ENCODE data around the gene RIC8A.

Gene RIC8A

DNA sequence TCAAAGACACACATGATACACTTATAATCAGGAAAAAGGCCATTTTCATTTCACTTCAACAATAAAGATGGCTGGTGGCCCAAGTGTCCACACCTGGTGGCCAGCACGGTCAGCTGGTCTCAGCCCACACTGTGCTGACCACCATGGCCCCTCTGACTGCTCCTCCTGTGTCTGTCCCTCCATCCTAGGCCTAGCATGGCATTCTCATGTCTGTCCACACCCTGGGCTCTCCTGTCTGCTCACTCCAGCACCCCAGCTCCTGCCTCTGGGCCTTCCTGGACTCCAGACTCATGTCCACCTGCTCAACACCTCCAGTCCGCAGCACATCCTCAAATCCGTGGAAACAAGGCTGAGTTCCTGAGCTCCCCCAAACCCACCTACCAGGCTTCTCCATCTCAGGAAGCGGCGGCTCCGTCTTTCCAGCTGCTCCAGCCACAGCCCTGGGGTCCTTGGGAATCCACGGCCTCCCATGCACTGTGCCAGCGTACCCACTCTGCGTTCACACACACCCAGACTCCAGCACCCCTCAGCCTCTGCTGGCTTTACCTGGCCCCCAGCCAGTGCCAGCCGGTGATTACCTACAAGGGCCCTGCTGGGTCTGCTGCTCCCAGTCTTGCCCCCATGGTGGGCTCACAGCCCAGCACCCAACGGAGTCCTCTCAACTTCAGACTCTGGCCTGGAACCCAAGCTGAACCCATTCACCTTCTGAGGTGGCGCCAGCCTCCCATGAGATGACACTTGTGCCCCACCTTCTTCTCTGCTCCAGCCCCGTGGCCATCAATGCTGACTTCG is 14.7 kb downstream of the RIC8A start:
- no peak overlapping the region for H3K4me3 ChIP-seq (ENCODE audit: low read depth, low read length)
- TF ChIP-seq, protein P1, sequence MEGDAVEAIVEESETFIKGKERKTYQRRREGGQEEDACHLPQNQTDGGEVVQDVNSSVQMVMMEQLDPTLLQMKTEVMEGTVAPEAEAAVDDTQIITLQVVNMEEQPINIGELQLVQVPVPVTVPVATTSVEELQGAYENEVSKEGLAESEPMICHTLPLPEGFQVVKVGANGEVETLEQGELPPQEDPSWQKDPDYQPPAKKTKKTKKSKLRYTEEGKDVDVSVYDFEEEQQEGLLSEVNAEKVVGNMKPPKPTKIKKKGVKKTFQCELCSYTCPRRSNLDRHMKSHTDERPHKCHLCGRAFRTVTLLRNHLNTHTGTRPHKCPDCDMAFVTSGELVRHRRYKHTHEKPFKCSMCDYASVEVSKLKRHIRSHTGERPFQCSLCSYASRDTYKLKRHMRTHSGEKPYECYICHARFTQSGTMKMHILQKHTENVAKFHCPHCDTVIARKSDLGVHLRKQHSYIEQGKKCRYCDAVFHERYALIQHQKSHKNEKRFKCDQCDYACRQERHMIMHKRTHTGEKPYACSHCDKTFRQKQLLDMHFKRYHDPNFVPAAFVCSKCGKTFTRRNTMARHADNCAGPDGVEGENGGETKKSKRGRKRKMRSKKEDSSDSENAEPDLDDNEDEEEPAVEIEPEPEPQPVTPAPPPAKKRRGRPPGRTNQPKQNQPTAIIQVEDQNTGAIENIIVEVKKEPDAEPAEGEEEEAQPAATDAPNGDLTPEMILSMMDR (IDR thresholded peaks at IDR 0.05; ENCODE audit: insufficient read depth, low read depth, low read length, missing control alignments), result no peak
- DNase-seq (ENCODE audit: low read depth), result no peak

DNA sequence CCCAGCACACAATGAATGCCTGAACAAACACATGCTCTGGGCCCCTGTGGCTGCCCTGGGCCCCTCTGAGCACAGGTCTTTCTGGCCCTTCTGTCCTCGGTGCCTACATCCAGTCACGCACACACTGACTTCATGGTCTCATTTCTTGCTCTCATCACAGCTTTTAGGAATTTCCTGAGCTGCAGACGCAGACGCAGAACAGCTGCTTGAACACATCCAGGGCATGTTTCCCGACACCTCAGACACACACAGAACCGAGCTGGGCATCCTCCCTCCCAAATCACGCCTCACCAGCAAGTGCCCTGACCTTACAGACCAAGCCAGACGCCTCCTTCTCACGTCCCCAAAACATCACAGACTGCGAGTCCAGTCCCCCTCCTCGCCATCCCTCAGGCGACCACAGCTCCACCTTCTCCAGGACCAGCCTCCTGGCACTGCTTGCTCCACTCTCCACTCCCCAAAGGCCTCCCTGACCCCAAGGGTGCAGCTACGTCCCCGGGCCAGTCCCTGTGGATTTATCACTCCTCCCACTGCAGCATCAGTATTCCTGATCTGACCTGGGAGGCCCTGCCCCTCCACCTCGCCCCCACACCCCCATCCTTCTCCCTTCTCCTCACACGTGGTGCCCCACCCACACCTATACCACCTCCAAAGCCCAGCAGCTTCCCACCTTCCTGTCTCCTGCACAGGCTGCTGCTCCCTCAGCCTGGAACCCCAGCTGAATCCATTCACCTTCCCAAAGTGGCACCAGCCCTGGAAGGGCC is 15.7 kb downstream of the RIC8A start:
- H3K4me3 ChIP-seq (ENCODE audit: low read depth, low read length), result no peak overlapping the region
- TF ChIP-seq, protein P1 (IDR thresholded peaks at IDR 0.05; ENCODE audit: insufficient read depth, low read depth, low read length, missing control alignments), result no peak
- no peak for DNase-seq (ENCODE audit: low read depth)

DNA sequence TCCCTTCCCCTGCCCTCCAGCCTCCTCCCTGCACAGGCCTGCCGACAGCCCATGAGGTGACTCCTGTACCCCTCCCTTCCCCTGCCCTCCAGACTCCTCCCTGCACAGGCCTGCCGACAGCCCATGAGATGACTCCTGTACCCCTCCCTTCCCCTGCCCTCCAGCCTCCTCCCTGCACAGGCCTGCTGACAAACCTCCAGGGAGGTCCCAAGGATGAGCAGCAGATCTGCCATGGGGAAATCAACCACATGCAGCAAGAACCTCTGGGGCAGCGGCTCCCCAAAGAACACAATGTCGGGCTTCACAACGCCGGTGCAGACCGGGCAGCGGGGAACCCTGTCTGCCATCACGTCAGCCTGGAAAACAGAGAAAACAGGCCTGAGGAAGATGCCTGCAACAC is 16.4 kb downstream of the RIC8A start:
- TF ChIP-seq, protein P1 (IDR thresholded peaks at IDR 0.05; ENCODE audit: insufficient read depth, low read depth, low read length, missing control alignments), result no peak
- H3K4me3 ChIP-seq (ENCODE audit: low read depth, low read length), result no peak overlapping the region
- DNase-seq (ENCODE audit: low read depth), result no peak

DNA sequence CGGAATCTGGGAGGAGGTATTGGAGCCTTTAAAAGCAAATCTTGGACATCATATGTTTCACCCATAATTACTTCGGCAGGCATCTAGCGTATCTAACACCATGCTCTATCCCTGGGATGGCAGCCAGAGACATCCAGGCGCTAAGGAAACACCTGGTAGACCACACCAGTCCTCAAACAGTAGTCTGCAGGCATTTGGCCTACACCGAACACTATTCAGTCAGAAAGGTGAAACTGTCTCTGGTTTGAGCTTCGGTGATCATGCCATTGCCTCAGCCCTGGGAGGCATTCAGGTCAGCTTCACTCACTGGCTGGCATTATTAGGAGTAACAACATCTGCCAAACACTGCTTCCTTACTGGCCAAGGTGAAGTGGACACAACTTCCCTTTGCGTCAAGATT is 16.9 kb downstream of the RIC8A start:
- no peak for DNase-seq (ENCODE audit: low read depth)
- H3K4me3 ChIP-seq (ENCODE audit: low read depth, low read length), result no peak overlapping the region
- TF ChIP-seq, protein P1 (IDR thresholded peaks at IDR 0.05; ENCODE audit: insufficient read depth, low read depth, low read length, missing control alignments), result no peak

DNA sequence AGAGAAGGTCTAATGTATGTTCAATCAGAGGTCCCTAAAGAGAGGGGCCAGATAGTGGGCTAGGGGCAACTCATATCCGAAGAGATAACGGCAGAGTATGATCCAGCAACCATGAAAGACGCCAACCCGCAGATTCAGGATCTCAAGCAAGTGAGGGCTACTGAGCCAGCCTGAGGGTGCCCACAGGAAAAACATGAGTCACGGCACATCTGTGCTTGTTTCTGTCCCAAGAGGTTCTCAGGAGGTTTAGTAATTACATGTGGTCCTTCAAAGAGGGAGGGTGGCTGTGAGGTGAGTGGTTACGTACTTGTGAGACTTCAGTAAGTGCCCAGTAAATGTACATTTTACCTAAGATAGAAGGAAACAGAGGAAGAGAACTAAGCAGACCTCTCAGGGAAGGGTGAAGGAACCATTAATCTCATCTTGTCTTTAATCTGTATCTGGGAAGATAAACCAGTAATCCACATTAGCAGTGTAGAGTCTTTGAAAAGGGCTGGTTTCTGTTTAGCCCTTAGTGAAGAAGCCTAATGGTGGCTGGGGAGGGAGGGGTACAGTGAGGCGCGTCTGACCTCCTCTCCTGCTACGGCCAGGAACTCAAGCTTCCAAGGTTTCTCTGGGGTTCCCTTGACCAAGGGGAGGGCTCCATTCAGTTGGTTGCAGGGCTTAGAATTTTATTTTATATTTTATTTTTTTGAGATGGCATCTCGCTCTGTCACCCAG is 18.4 kb downstream of the RIC8A start:
- TF ChIP-seq, protein P1 (IDR thresholded peaks at IDR 0.05; ENCODE audit: insufficient read depth, low read depth, low read length, missing control alignments), result no peak
- DNase-seq (ENCODE audit: low read depth), result peak; percentile 81
- peak overlapping the region; percentile 10 for H3K4me3 ChIP-seq (ENCODE audit: low read depth, low read length)

DNA sequence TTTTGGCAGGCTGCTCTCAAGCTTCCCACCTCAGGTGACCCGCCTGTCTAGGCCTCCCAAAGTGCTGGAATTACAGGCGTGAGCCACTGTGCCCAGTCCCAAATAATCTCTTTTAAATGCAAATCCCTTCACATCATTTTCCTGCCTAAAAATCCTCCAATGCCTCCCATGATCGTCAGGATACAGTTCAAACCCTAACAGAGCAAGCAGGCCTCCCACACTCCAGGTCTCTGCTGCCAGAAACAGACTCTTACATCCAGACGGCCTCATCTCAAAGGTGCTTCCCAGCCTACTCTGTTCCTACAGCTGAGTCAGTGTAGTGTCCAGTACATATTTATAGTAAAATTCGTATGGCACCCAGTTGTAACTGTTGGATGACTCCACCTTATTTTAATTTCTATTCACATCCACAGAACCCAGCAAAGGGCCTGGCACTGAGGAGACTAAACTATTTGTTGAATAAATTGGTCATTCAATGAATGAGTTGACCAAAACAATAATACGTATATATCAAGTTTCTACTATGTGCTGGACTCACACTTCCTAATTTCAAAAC is 20.4 kb downstream of the RIC8A start:
- DNase-seq (ENCODE audit: low read depth), result no peak
- H3K4me3 ChIP-seq (ENCODE audit: low read depth, low read length), result no peak overlapping the region
- TF ChIP-seq, protein P1 (IDR thresholded peaks at IDR 0.05; ENCODE audit: insufficient read depth, low read depth, low read length, missing control alignments), result no peak

Measured in GM12865 (cell line).